Measurements from ENCODE around the gene CBR1. TPM values are rescaled to one million over a fixed set of nuclear protein-coding genes. Genes with fewer than 3 reads are reported as not detected.
"Not testable (repeated sequence)": the region's sequence is repeated elsewhere in the genome, so short reads cannot be mapped to it uniquely, and the experiment has no call there.

The CBR1 gene
- total and polyA plus RNA-seq, 4 donors: 43.1 to 99.3 (median 77.9) TPM

DNA sequence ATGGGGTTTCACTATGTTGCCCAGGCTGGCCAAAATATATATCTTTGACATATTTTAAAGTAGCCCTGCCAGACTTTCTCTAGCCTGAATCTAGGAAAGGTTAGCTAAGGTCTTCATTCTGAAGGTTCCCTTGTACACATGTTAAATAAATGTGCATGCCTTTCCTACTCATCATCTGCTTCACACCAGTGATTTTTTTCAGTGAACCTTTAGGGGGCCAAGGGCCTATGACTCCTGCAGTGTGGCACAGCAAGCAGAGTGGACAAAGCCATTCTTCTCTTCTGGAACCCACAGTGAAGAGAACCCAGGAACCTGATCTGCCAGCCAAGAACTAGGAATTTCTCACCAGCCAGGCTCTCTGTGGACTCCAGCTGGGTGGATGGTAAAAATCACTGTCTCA, 22.9 kb downstream of the CBR1 start:
- Histone ChIP-seq H3K4me1 (ENCODE audit: control insufficient read depth, insufficient read depth, low read length) (peaks cover 4% of the 10 kb centered on the region), H3K27ac (ENCODE audit: low read depth, low read length) (no peak overlapping the region), H3K36me3 (ENCODE audit: control insufficient read depth, insufficient read depth, low read length) (no peaks in the 10 kb centered on the region), H3K27me3 (ENCODE audit: control insufficient read depth, insufficient read depth, low read length) (no peaks in the 10 kb centered on the region), H3K9me3 (ENCODE audit: control insufficient read depth, insufficient read depth, low read length) (no peaks in the 10 kb centered on the region), H3K4me3 (ENCODE audit: low read depth, low read length) (no peak overlapping the region)
- DNase-seq (ENCODE audit: low read depth in 4 of 6, low spot score in 6 of 6): no peak

DNA sequence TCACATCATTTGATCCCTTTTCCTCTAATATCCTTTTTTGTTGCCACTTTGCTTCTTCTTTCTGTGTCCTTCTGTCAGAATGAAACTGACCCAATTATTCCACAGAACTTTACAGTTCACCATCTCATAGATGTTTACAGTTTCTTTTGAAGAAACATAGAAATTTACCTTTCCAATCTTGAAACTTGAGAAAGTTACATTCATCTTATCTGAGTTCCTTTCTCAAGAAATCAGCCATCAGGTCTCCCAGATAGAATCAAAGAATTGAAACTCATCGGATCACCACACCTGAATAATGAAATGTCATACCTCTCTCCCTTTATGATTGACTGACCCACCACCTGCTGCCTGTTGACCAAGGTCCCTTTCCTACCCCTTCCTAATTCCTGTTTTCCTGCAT, 23.7 kb downstream of the CBR1 start:
- no peaks in the 10 kb centered on the region for H3K27me3 ChIP-seq (ENCODE audit: control insufficient read depth, insufficient read depth, low read length)
- H3K4me1 ChIP-seq (ENCODE audit: control insufficient read depth, insufficient read depth, low read length): no peaks in the 10 kb centered on the region
- DNase-seq (ENCODE audit: low read depth in 4 of 6, low spot score in 6 of 6): no peak
- WGBS (ENCODE audit: insufficient coverage): 100% methylated on average over 1 of the region's 1 CpG
- no peak overlapping the region for H3K27ac ChIP-seq (ENCODE audit: low read depth, low read length)
- H3K4me3 ChIP-seq (ENCODE audit: low read depth, low read length): no peak overlapping the region
- no peaks in the 10 kb centered on the region for H3K9me3 ChIP-seq (ENCODE audit: control insufficient read depth, insufficient read depth, low read length)
- H3K36me3 ChIP-seq (ENCODE audit: control insufficient read depth, insufficient read depth, low read length): no peaks in the 10 kb centered on the region

DNA sequence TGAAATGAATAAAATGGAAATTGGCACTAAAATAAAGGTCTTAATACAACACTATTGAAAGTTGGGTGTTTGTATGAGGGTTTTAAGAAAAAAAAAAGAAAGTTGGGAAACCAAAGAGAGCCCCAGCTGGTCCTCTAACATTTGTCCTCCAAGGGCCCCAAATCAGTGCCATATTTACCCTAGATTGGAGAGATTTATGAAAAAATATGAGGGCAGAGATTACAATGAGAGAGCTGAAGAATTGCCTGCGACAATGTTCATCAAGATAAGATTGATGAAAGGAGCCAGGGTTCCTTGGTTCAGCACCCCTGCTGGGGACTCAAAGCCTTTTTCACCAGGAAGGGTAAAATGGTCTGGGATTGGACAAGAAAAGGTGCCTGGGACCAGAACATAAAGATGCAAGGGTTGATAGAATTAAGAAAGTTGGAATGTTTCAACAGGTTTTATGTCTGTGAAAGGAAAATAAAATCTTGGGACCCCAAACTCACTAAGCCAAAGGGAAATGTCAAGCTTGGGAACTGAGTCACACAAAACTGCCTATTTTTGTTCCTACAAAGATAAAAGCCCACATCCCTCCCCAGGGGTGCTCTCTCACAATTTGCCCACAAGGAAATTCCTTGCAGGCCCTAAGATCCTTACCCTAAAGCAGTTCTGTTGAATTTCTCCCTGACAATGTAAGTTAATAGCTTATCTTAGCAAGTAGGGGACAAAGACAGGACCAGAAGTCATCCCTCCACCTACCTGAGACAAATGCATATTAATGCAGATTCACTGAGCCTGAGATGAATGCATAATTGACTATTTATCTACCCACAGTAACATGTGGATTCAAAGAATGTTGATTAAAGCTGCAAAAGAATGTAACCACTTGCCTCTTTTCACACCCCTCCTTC, 26.8 kb downstream of the CBR1 start:
- H3K27ac ChIP-seq (ENCODE audit: low read depth, low read length): no peak overlapping the region
- H3K27me3 ChIP-seq (ENCODE audit: control insufficient read depth, insufficient read depth, low read length): peaks cover 8% of the 10 kb centered on the region
- DNase-seq (ENCODE audit: low read depth in 4 of 6, low spot score in 6 of 6): no peak
- H3K4me1 ChIP-seq (ENCODE audit: control insufficient read depth, insufficient read depth, low read length): no peaks in the 10 kb centered on the region
- 91% methylated on average over 1 of the region's 1 CpG for WGBS (ENCODE audit: insufficient coverage)
- H3K9me3 ChIP-seq (ENCODE audit: control insufficient read depth, insufficient read depth, low read length): no peaks in the 10 kb centered on the region
- no peaks in the 10 kb centered on the region for H3K36me3 ChIP-seq (ENCODE audit: control insufficient read depth, insufficient read depth, low read length)
- H3K4me3 ChIP-seq (ENCODE audit: low read depth, low read length): no peak overlapping the region

DNA sequence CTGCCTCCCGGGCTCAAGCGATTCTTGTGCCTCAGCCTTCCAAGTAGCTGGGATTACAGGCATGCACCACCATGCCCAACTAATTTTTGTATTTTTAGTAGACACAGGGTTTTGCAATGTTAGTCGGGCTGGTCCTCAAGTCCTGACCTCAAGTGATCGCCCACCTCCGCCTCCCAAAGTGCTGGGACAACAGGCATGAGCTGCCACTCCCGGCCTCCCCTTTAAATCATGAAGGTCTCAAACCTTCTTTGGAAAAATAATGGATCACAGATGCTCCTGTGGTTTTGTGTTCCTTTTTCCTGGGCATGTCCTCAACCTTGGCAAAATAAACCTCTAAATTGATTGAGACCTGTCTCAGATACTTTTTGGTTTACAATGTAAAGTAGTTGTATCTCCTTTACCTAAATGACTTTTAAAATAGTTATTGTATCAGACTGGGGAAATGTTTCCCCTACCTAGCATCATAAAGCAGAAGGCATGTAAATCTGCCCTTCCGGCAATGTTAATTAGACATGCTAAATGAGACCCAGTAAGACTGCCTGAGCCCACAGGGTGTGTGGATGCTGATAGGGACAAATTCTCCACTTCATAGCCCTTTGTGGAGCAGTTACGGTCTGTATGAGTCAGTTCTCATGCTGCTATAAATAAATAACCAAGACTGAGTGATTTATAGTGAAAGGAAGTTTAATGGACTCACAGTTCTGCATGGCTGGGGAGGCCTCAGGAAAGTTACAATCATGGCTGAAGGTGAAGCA, 27.8 kb downstream of the CBR1 start:
- peaks cover 8% of the 10 kb centered on the region for H3K27me3 ChIP-seq (ENCODE audit: control insufficient read depth, insufficient read depth, low read length)
- H3K27ac ChIP-seq (ENCODE audit: low read depth, low read length): no peak overlapping the region
- no peaks in the 10 kb centered on the region for H3K9me3 ChIP-seq (ENCODE audit: control insufficient read depth, insufficient read depth, low read length)
- DNase-seq (ENCODE audit: low read depth in 4 of 6, low spot score in 6 of 6): peak in 1 of 6 donors; percentile 31
- H3K4me1 ChIP-seq (ENCODE audit: control insufficient read depth, insufficient read depth, low read length): no peaks in the 10 kb centered on the region
- no peaks in the 10 kb centered on the region for H3K36me3 ChIP-seq (ENCODE audit: control insufficient read depth, insufficient read depth, low read length)
- H3K4me3 ChIP-seq (ENCODE audit: low read depth, low read length): no peak overlapping the region
- 88% methylated on average over 3 of the region's 8 CpGs for WGBS (ENCODE audit: insufficient coverage)

DNA sequence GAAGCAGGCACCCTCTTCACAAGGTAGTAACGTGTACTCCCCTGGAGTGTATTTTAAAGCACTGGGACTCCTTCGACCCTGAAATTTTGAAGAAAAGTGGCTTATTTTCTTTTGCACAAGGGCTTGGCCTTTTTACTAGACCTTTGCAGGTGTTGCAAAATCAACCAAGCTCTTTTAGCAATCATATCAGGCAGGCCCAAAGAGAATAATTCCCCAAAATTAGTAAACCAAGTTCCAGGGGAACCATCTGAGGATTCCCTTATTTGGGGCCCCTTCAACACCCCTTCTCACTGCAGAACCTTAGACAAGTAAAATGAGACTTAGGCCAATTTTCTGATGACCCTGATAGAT, 28.3 kb downstream of the CBR1 start:
- H3K27ac ChIP-seq (ENCODE audit: low read depth, low read length): no peak overlapping the region
- no peak overlapping the region for H3K4me3 ChIP-seq (ENCODE audit: low read depth, low read length)
- no peaks in the 10 kb centered on the region for H3K4me1 ChIP-seq (ENCODE audit: control insufficient read depth, insufficient read depth, low read length)
- H3K27me3 ChIP-seq (ENCODE audit: control insufficient read depth, insufficient read depth, low read length): peaks cover 8% of the 10 kb centered on the region
- H3K9me3 ChIP-seq (ENCODE audit: control insufficient read depth, insufficient read depth, low read length): no peaks in the 10 kb centered on the region
- no peaks in the 10 kb centered on the region for H3K36me3 ChIP-seq (ENCODE audit: control insufficient read depth, insufficient read depth, low read length)
- no peak for DNase-seq (ENCODE audit: low read depth in 4 of 6, low spot score in 6 of 6)
- 90% methylated on average over 2 of the region's 2 CpGs for WGBS (ENCODE audit: insufficient coverage)

DNA sequence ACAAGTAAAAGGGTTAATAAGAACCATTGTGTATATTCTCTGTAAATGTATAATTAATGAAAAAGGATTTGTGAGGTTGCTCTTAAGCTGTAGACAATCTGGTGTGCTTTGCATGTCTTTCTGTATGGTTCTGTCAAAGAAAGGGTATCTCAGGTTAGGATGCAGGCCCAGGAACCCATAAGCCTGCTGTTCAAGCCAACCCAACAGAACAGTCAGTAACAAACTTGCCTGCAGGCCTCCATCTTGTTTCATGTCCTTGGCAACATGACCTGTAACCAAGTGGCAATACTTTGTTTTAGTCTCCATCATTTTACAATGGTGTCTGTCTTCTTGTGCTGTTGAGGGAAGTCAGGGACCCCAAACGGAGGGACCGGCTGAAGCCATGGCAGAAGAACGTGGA, 29.2 kb downstream of the CBR1 start:
- no peak for DNase-seq (ENCODE audit: low read depth in 4 of 6, low spot score in 6 of 6)
- Histone ChIP-seq H3K9me3 (ENCODE audit: control insufficient read depth, insufficient read depth, low read length) (no peaks in the 10 kb centered on the region), H3K27ac (ENCODE audit: low read depth, low read length) (no peak overlapping the region), H3K4me1 (ENCODE audit: control insufficient read depth, insufficient read depth, low read length) (no peaks in the 10 kb centered on the region), H3K27me3 (ENCODE audit: control insufficient read depth, insufficient read depth, low read length) (peaks cover 8% of the 10 kb centered on the region), H3K4me3 (ENCODE audit: low read depth, low read length) (no peak overlapping the region), H3K36me3 (ENCODE audit: control insufficient read depth, insufficient read depth, low read length) (no peaks in the 10 kb centered on the region)
- WGBS (ENCODE audit: insufficient coverage): no CpG with 5 or more reads among the region's 3 CpGs

DNA sequence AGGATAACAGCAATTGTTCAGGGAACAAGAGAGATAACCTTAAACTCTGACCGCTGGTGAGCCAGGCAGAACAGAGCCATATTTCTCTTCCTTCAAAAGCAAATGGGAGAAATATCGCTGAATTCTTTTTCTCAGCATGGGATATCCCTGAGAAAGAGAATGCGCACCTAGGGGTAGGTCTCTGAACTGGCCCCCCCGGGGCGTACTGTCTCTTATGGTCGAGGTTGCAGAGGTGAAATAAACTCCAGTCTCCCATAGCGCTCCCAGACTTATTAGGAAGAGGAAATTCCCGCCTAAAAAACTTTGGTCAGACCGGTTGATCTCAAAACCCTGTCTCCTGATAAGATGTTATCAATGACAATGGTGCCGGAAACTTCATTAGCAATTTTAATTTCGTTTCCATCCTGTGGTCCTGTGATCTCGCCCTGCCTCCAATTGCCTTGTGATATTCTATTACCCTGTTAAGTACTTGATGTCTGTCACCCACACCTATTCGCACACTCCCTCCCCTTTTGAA, 29.9 kb downstream of the CBR1 start:
- H3K4me1 ChIP-seq (ENCODE audit: control insufficient read depth, insufficient read depth, low read length); DNase-seq (ENCODE audit: low read depth in 4 of 6, low spot score in 6 of 6); H3K36me3 ChIP-seq (ENCODE audit: control insufficient read depth, insufficient read depth, low read length); H3K4me3 ChIP-seq (ENCODE audit: low read depth, low read length); H3K27ac ChIP-seq (ENCODE audit: low read depth, low read length); H3K9me3 ChIP-seq (ENCODE audit: control insufficient read depth, insufficient read depth, low read length): not testable (repeated sequence)
- WGBS (ENCODE audit: insufficient coverage): 53% methylated on average over 5 of the region's 13 CpGs
- peaks cover 12% of the 10 kb centered on the region for H3K27me3 ChIP-seq (ENCODE audit: control insufficient read depth, insufficient read depth, low read length)

DNA sequence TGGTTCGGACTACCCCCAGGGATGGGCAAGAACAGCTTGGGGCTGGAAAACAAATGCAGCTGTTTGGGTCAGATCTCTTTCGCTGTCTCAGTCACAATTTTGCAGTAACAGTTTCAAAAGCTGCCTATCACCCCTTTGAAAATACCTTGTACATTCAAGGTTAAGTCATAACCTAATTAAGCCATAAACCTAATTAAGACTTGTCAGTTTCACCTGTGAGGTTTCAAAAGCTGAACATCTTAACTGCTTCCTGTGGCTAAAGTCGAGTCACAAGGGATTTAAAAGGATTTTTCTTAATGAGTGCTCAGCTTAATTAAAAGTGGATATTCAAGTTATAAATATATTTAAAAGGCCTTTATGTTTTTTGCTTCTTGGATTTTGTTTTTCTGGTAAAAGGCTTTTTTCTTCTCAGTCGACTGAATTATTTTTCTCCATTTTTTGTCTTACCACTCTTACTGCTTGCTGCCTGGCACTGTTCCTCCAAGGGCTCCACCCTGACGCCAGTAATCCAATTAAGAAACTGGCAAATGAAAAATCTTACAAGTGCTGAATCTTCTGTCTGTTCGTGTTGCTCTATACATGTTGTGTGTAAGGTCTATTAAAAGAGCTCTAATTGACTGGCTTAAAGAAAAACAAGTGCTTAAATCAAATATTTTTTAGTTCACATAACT, 31.3 kb downstream of the CBR1 start:
- no peaks in the 10 kb centered on the region for H3K36me3 ChIP-seq (ENCODE audit: control insufficient read depth, insufficient read depth, low read length)
- no peak overlapping the region for H3K27ac ChIP-seq (ENCODE audit: low read depth, low read length)
- no peaks in the 10 kb centered on the region for H3K9me3 ChIP-seq (ENCODE audit: control insufficient read depth, insufficient read depth, low read length)
- 83% methylated on average over 2 of the region's 6 CpGs for WGBS (ENCODE audit: insufficient coverage)
- no peak for DNase-seq (ENCODE audit: low read depth in 4 of 6, low spot score in 6 of 6)
- no peak overlapping the region for H3K4me3 ChIP-seq (ENCODE audit: low read depth, low read length)
- H3K27me3 ChIP-seq (ENCODE audit: control insufficient read depth, insufficient read depth, low read length): peaks cover 17% of the 10 kb centered on the region
- peaks cover 6% of the 10 kb centered on the region for H3K4me1 ChIP-seq (ENCODE audit: control insufficient read depth, insufficient read depth, low read length)

DNA sequence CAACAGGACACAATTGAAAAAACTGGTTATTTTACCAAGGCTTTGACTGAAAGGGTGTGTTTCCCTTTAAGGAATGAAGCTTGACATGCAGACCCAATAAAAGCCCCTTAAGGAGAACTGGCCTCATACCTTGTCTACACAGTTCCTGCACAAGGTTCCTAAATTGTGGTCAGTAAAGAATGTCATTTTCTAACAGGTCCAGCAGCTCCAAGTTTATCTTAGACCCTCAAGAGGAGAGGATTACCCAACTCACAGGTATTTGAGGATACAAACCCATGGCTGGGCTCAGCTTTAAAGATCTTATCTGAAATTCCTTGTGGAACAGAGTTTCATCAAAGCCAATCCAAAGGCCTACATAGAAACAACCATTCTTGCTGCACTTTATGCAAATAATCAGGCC, 33.6 kb downstream of the CBR1 start:
- Histone ChIP-seq H3K36me3 (ENCODE audit: control insufficient read depth, insufficient read depth, low read length) (no peaks in the 10 kb centered on the region), H3K9me3 (ENCODE audit: control insufficient read depth, insufficient read depth, low read length) (no peaks in the 10 kb centered on the region), H3K27ac (ENCODE audit: low read depth, low read length) (no peak overlapping the region), H3K27me3 (ENCODE audit: control insufficient read depth, insufficient read depth, low read length) (peaks cover 22% of the 10 kb centered on the region), H3K4me3 (ENCODE audit: low read depth, low read length) (no peak overlapping the region), H3K4me1 (ENCODE audit: control insufficient read depth, insufficient read depth, low read length) (peaks cover 6% of the 10 kb centered on the region)
- no peak for DNase-seq (ENCODE audit: low read depth in 4 of 6, low spot score in 6 of 6)

Measured in spinal cord (tissue), 10 donors.